ENCODE measurements around the gene SMCO4. TPM values are rescaled to one million over a fixed set of nuclear protein-coding genes. Genes with fewer than 3 reads are reported as not detected.
A peak's percentile ranks its signal among the peaks of the same experiment; 100 is the strongest.

The SMCO4 gene
- total RNA-seq, 2 donors from 2014 or later: 11.9 to 18.5 TPM

GRCh38 chr11:93500759-93501158, 42.4 kb downstream of the SMCO4 start:
- no peak overlapping the region for H3K27ac Mint-ChIP-seq
- ATAC-seq: no peak
- peaks cover 0 to 11% of the 10 kb centered on the region in 2 donors for H3K36me3 Mint-ChIP-seq
- H3K9me3 Mint-ChIP-seq: peaks cover 0 to 4% of the 10 kb centered on the region in 2 donors
- DNase-seq (ENCODE audit: low spot score in 2 of 2): no peak

DNA sequence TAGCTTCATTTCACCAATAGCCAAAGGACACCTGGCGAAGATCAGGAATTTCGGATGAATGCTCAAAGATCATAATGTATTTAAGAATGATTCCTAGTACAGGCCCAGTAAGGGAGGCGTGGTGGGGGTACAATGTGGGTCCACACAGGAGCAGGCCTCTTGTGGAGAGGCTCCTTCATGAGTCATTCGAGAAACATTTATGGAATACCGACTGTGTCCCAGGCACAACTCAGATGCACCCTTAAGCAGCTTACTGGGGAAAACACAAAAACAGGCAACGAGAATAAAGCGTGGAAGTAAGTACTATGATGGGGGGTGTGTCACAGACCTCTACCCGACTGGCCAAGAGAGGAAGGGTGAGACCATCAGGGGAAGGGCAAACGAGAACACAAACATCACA, 44.5 kb downstream of the SMCO4 start:
- ATAC-seq (no peak), DNase-seq (ENCODE audit: low spot score in 2 of 2) (no peak)
- Mint-ChIP-seq H3K36me3 (peaks cover 0 to 8% of the 10 kb centered on the region in 2 donors), H3K27ac (no peak overlapping the region), H3K9me3 (peaks cover 0 to 4% of the 10 kb centered on the region in 2 donors)

DNA sequence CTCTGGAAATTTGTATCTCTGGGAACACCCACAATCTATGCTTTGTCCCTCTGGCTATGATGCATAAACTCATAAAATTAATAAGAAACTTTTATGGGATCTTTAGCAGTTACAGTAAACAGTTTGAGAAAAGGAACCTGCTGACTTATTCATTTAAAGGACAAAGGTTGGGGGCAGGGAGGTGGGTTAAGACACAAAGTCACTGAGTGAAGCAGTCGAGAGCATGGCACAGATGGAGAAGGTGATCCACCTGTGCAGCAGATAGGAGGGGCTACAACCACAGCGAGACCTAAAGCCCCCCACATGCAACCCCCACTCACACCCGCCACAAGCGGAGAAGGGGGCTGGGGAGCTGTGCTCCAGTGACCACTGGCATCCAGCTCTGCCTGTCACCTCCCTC, 45.0 kb downstream of the SMCO4 start:
- DNase-seq (ENCODE audit: low spot score in 2 of 2) (no peak), ATAC-seq (no peak)
- H3K9me3 Mint-ChIP-seq: no peaks in the 10 kb centered on the region
- H3K36me3 Mint-ChIP-seq: peaks cover 0 to 3% of the 10 kb centered on the region in 2 donors
- H3K27ac Mint-ChIP-seq: no peak overlapping the region

DNA sequence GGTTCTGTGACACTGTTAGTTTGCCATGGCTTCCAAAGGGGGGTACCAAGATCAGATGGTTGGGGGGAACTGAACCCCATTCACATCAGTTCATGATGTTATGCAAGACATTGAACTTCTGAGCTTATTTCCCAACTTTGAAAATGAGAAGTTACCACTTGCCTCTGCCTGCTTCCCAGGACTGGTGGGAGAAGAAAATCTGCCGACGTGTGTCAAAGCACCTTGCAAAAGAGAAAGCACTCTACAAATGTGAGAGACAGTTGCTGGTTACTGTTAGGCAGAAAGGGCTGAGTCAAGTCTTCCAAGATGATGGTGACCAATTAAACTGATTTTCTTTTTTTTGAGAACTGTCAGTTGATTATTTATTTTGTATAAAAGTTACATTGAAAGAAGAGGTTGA, 45.6 kb downstream of the SMCO4 start:
- Mint-ChIP-seq H3K9me3 (no peaks in the 10 kb centered on the region), H3K27ac (no peak overlapping the region), H3K36me3 (no peaks in the 10 kb centered on the region)
- no peak for DNase-seq (ENCODE audit: low spot score in 2 of 2)
- ATAC-seq: no peak

DNA sequence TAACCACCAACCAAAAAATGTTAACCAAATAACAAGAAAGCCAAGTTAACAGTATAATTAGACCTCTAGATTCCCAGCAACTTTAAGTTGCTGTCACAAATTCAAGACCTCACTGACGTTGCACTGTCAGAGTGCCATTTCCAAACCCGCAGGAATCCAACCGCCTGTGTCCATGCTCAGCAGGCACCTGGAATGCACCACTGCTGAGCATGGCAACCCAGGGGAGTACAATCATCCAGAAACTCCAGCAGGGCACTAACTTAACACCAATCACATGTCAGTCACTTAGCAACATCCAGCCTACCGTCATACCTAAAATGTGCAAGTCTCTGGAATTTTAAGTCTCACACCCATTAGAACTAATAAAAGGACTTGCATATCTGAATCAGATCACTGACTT, 48.8 kb downstream of the SMCO4 start:
- H3K36me3 Mint-ChIP-seq: no peaks in the 10 kb centered on the region
- no peak overlapping the region for H3K27ac Mint-ChIP-seq
- no peak for DNase-seq (ENCODE audit: low spot score in 2 of 2)
- no peak for ATAC-seq
- no peaks in the 10 kb centered on the region for H3K9me3 Mint-ChIP-seq

DNA sequence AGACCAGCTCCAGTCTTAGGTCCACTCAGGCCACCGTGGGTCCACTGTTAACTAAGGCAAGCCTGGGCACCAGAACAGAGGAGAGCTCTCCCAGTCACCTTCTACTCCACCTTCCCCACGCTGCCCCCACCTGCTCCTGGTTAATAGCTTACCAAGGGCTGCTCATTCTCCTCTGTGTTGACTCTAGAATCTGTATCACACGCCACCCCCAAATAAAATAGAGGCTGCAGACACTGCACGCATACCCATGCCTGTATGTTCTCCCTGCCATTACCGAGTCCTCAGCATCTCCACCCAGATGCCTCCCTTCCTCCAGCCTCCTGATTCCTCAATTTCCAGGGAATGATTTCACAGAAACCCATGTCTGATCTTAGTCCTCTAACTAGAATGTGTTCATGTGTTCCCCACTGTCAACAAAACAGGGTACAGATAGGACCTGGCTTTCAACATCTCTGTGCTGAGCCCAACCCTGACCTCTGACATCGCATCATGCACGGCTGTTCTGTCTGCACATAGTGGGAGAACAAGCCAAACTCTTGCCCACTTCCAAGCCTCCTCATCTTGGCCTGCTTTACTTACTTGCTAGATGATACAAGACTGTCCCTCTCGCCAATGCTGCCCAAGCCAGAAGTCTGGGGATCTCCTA, 49.8 kb downstream of the SMCO4 start:
- Mint-ChIP-seq H3K27ac (no peak overlapping the region), H3K36me3 (no peaks in the 10 kb centered on the region), H3K9me3 (no peaks in the 10 kb centered on the region)
- no peak for DNase-seq (ENCODE audit: low spot score in 2 of 2)
- no peak for ATAC-seq

DNA sequence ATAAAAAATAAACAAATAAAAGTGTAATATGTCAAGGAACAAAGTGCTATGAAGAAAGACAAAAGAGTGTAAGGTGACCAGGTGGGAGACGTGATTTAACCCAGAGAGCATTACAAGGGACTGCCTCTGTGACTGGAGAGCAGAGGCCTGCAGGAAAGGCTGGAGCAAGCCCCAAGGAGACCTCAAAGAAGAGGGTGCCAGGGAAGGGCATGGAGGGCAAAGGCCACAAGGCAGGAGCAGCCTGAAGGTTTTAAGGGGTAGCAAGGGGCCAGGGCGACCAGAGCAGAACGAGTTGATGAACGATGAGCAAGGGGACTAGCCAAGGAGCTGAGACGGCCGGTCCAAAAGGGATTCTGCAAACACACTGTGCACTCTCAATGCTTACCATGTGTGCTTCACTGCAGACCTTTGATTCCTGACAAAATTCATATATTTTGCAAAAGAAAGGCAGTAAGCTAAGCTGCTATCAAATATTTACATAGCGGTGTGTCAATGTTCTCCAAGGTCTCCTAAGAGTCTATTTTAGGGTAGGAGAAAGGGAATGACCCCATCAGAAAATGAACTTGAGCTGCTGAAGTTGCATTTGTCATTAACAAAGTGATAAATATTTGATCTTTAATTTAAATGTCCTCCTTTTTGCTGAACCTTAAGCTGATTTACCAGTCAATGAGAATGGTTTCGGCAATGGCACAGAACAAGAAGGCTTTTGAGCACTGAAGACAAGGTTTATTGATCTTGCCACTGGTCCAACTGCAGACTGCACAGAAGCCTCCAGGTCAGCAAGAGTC, 50.5 kb downstream of the SMCO4 start:
- Mint-ChIP-seq H3K36me3 (no peaks in the 10 kb centered on the region), H3K9me3 (no peaks in the 10 kb centered on the region), H3K27ac (no peak overlapping the region)
- ATAC-seq (no peak), DNase-seq (ENCODE audit: low spot score in 2 of 2) (no peak)

- ATAC-seq (no peak), DNase-seq (ENCODE audit: low spot score in 2 of 2) (no peak)
- no peaks in the 10 kb centered on the region for H3K9me3 Mint-ChIP-seq
- no peaks in the 10 kb centered on the region for H3K36me3 Mint-ChIP-seq
- H3K27ac Mint-ChIP-seq: no peak overlapping the region
These were observed 51.2 kb downstream of the SMCO4 start for GRCh38 chr11:93491973-93492372.

DNA sequence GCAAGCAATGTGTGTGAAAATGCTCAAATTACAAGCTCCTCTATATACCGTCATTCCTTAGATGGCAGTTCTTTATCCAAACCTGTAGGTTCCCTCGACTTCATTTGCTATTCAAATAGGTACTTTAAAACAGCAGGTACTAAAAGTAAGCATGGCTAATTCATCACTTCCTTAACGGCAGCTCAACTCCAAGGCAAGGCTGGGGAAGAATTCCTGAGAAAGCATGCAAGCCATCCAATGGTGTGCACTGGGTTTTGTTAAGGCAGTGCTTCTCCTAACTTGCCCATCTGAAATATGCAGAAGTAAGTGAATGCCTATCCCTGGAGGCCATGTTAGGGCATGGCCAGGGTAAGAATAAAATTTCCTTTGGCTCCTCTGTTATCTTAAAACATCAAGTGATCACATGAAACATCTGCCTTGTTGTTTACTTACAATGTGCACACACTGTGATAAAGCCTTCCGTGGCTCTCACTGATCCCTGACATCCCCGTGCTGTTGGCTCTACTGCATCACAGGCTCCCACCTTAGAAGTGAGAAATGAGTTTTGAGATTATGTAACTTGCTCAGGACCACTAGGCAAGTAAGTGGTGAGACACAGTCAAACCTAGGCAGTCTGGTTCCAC, 52.1 kb downstream of the SMCO4 start:
- H3K27ac Mint-ChIP-seq: no peak overlapping the region

GRCh38 chr11:93489841-93490240, 53.4 kb downstream of the SMCO4 start:
- Mint-ChIP-seq H3K27ac (no peak overlapping the region), H3K36me3 (no peaks in the 10 kb centered on the region), H3K9me3 (no peaks in the 10 kb centered on the region)
- no peak for ATAC-seq
- DNase-seq (ENCODE audit: low spot score in 2 of 2): no peak

More for the DNA sequence above, 52.1 kb downstream of the SMCO4 start:
- DNase-seq (ENCODE audit: low spot score in 2 of 2) (no peak), ATAC-seq (no peak)
- Mint-ChIP-seq H3K36me3 (no peaks in the 10 kb centered on the region), H3K9me3 (no peaks in the 10 kb centered on the region)

GRCh38 chr11:93487032-93487483, 56.1 kb downstream of the SMCO4 start:
- DNase-seq (ENCODE audit: low spot score in 2 of 2) (no peak), ATAC-seq (no peak)
- no peak overlapping the region for H3K27ac Mint-ChIP-seq

GRCh38 chr11:93485983-93486382, 57.2 kb downstream of the SMCO4 start:
- H3K36me3 Mint-ChIP-seq: no peaks in the 10 kb centered on the region
- no peaks in the 10 kb centered on the region for H3K9me3 Mint-ChIP-seq
- H3K27ac Mint-ChIP-seq: peak overlapping the region in 1 of 2 donors; percentile 60
- DNase-seq (ENCODE audit: low spot score in 2 of 2): no peak
- no peak for ATAC-seq

More at GRCh38 chr11:93487032-93487483, 56.1 kb downstream of the SMCO4 start:
- no peaks in the 10 kb centered on the region for H3K9me3 Mint-ChIP-seq
- H3K36me3 Mint-ChIP-seq: no peaks in the 10 kb centered on the region

- no peaks in the 10 kb centered on the region for H3K36me3 Mint-ChIP-seq
- no peak for ATAC-seq
These were observed 58.5 kb downstream of the SMCO4 start for GRCh38 chr11:93484716-93485115.

DNA sequence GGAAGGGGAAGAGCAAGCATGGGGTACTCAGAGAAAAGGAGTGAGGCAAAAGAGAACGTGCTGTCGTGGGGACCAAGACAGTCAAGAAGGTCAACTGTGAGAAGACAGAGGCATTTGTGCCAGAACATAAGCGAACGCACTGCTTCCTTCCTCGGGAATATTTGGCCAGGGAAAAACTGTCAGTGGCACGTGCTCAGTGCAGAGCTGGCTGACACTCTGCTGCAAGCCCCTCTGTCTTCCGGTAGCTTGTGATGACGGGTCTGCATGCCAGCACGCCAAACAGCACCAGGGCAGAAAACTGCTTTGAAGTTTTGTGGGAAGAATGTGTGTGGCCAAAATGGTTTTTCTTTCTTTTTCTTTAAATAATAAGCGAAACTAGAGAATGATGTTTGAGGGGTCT, 60.6 kb downstream of the SMCO4 start:
- Mint-ChIP-seq H3K27ac (no peak overlapping the region), H3K36me3 (no peaks in the 10 kb centered on the region), H3K9me3 (no peaks in the 10 kb centered on the region)
- DNase-seq (ENCODE audit: low spot score in 2 of 2) (no peak), ATAC-seq (no peak)

More at GRCh38 chr11:93484716-93485115, 58.5 kb downstream of the SMCO4 start:
- Mint-ChIP-seq H3K27ac (no peak overlapping the region), H3K9me3 (no peaks in the 10 kb centered on the region)
- DNase-seq (ENCODE audit: low spot score in 2 of 2): no peak

DNA sequence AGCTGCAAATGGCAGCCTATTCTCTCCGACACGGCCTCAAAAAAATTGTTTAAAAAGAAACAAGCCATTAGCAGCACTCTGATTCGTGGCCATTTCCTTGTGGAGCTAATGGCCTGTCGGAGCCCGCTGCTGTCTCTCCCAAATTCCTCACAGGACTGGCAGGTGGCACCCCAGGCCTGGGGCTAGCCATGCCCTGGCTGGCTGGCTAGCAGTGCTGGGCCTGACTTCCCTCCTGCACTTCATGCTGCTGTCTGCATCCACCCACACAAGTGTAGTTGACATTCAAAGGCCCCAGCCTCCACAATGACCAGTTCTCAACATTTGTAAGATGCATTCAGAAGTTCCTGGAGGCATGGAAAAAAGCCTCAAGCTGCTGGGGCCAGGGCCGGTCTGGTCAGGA, 61.5 kb downstream of the SMCO4 start:
- DNase-seq (ENCODE audit: low spot score in 2 of 2): no peak
- ATAC-seq: no peak
- no peaks in the 10 kb centered on the region for H3K9me3 Mint-ChIP-seq
- no peak overlapping the region for H3K27ac Mint-ChIP-seq
- H3K36me3 Mint-ChIP-seq: no peaks in the 10 kb centered on the region

GRCh38 chr11:93481279-93481678, 61.9 kb downstream of the SMCO4 start:
- H3K27ac Mint-ChIP-seq: peak overlapping the region in 1 of 2 donors; percentile 22
- no peaks in the 10 kb centered on the region for H3K9me3 Mint-ChIP-seq
- DNase-seq (ENCODE audit: low spot score in 2 of 2) (no peak), ATAC-seq (no peak)
- H3K36me3 Mint-ChIP-seq: no peaks in the 10 kb centered on the region

- DNase-seq (ENCODE audit: low spot score in 2 of 2) (no peak), ATAC-seq (no peak)
- Mint-ChIP-seq H3K9me3 (no peaks in the 10 kb centered on the region), H3K27ac (no peak overlapping the region), H3K36me3 (no peaks in the 10 kb centered on the region)
These were observed 62.4 kb downstream of the SMCO4 start for GRCh38 chr11:93480756-93481155.
